Smooth muscle cell (in vitro differentiated cells): ENCODE data around the gene NEURL4. TPM values are rescaled to one million over a fixed set of nuclear protein-coding genes. Genes with fewer than 3 reads are reported as not detected.

Experiments used
- DNase-seq: peaks from one replicate; lab custom pipeline; 2025; ENCODE audit not compliant: unreplicated experiment; lab: John Stamatoyannopoulos, UW
- H2AFZ ChIP-seq: fragments of 200-600 bp; sonication (generic); 2 replicates; pipeline ENCODE4 v1.6.0; 2016; ENCODE audit warnings: antibody characterized with exemption, low read depth, mild to moderate bottlenecking
- H3F3A ChIP-seq: fragments of 200-600 bp; sonication (generic); 2 replicates; pipeline ENCODE4 v1.6.0; 2017; ENCODE audit warnings: antibody characterized with exemption, low read depth
- H3K27ac ChIP-seq: fragments of 200-600 bp; sonication (generic); 2 replicates; pipeline ENCODE4 v1.5.1; 2016; ENCODE audit warnings: low read depth, mild to moderate bottlenecking
- H3K27me3 ChIP-seq: fragments of 200-600 bp; sonication (generic); 2 replicates; pipeline ENCODE4 v1.6.1; 2016; ENCODE audit warnings: low read depth, mild to moderate bottlenecking
- H3K36me3 ChIP-seq: fragments of 200-600 bp; sonication (generic); 2 replicates; pipeline ENCODE4 v1.5.1; 2016; ENCODE audit warnings: low read depth
- H3K4me1 ChIP-seq: fragments of 200-600 bp; sonication (generic); 2 replicates; pipeline ENCODE4 v1.5.1; 2016; ENCODE audit warnings: low read depth
- H3K4me2 ChIP-seq: fragments of 200-600 bp; sonication (generic); 2 replicates; pipeline ENCODE4 v1.6.0; 2016; ENCODE audit warnings: mild to moderate bottlenecking
- H3K4me3 ChIP-seq: fragments of 200-600 bp; sonication (generic); 2 replicates; pipeline ENCODE4 v1.5.1; 2016; ENCODE audit warnings: mild to moderate bottlenecking
- H3K79me2 ChIP-seq: fragments of 200-600 bp; sonication (generic); 2 replicates; pipeline ENCODE4 v1.6.0; 2016; ENCODE audit warnings: low read depth, mild to moderate bottlenecking
- H3K9ac ChIP-seq: fragments of 200-600 bp; sonication (generic); 2 replicates; pipeline ENCODE4 v1.6.0; 2016; ENCODE audit warnings: low read depth
- H3K9me3 ChIP-seq: fragments of 200-600 bp; sonication (generic); replicated peaks from 2 replicates; pipeline ENCODE4 v1.5.1; 2016; ENCODE audit warnings: low read depth
- H4K20me1 ChIP-seq: fragments of 200-600 bp; sonication (generic); 2 replicates; pipeline ENCODE4 v1.6.0; 2016; ENCODE audit warnings: low read depth
- WGBS: methylation state at CpG from one replicate; pipeline ENCODE4 v1.1.7; 2016; ENCODE audit warnings: low lambda C conversion rate; 5-methylcytosine and 5-hydroxymethylcytosine counted together
- polyA plus RNA-seq: library from polyadenylated mRNA; unstranded; fragments of >200 nt; fragmentation: Nextera tagmentation; extraction: Ambion mirVana; gene quantifications from 2 replicates; pipeline ENCODE4 v1.2.1, GENCODE V29; 2016
- total RNA-seq: library from RNA; depleted of rRNA; stranded (reverse); fragments of >200 nt; gene quantifications from 2 replicates; pipeline ENCODE4 v1.2.3, GENCODE V29; 2014
- TF ChIP-seq, protein P1 (sequence below): fragments of 200-600 bp; sonication (generic); IDR thresholded peaks from 2 replicates; pipeline ENCODE4 v1.5.1; 2017; ENCODE audit warnings: borderline replicate concordance, mild to moderate bottlenecking, antibody characterized with exemption; ENCODE audit not compliant: insufficient read depth, poor library complexity, severe bottlenecking

The NEURL4 gene
- total and polyA plus RNA-seq, 2 experiments from 2014 or later: 5.1 to 8.6 TPM

GRCh38 chr17:7348478-7349242, 19.5 kb upstream of the NEURL4 start:
- H3K36me3 ChIP-seq: no peaks in the 10 kb centered on the region
- peak overlapping the region; percentile 97 for H3K4me2 ChIP-seq
- H3K79me2 ChIP-seq: peaks cover 28% of the 10 kb centered on the region
- peaks cover 14% of the 10 kb centered on the region for H3F3A ChIP-seq
- TF ChIP-seq, protein P1, sequence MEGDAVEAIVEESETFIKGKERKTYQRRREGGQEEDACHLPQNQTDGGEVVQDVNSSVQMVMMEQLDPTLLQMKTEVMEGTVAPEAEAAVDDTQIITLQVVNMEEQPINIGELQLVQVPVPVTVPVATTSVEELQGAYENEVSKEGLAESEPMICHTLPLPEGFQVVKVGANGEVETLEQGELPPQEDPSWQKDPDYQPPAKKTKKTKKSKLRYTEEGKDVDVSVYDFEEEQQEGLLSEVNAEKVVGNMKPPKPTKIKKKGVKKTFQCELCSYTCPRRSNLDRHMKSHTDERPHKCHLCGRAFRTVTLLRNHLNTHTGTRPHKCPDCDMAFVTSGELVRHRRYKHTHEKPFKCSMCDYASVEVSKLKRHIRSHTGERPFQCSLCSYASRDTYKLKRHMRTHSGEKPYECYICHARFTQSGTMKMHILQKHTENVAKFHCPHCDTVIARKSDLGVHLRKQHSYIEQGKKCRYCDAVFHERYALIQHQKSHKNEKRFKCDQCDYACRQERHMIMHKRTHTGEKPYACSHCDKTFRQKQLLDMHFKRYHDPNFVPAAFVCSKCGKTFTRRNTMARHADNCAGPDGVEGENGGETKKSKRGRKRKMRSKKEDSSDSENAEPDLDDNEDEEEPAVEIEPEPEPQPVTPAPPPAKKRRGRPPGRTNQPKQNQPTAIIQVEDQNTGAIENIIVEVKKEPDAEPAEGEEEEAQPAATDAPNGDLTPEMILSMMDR: no peak
- peaks cover 23% of the 10 kb centered on the region for H3K4me1 ChIP-seq
- no peak overlapping the region for H3K9ac ChIP-seq
- H3K4me3 ChIP-seq: no peak overlapping the region
- no peaks in the 10 kb centered on the region for H3K27me3 ChIP-seq
- H3K9me3 ChIP-seq: no peaks in the 10 kb centered on the region
- peaks cover 17% of the 10 kb centered on the region for H4K20me1 ChIP-seq
- DNase-seq: no peak
- 95% methylated on average over 18 of the region's 19 CpGs for WGBS
- no peak overlapping the region for H2AFZ ChIP-seq
- H3K27ac ChIP-seq: peak overlapping the region; percentile 100

- H3K4me2 ChIP-seq: no peak overlapping the region
- H3K27ac ChIP-seq: peak overlapping the region; percentile 45
- peaks cover 6% of the 10 kb centered on the region for H3F3A ChIP-seq
- DNase-seq: no peak
- peaks cover 20% of the 10 kb centered on the region for H3K79me2 ChIP-seq
- H3K9me3 ChIP-seq: no peaks in the 10 kb centered on the region
- H3K36me3 ChIP-seq: no peaks in the 10 kb centered on the region
- WGBS: 84% methylated on average over 19 of the region's 19 CpGs
- no peak overlapping the region for H2AFZ ChIP-seq
- TF ChIP-seq, protein P1: no peak
- H3K4me1 ChIP-seq: peaks cover 16% of the 10 kb centered on the region
- H4K20me1 ChIP-seq: peaks cover 15% of the 10 kb centered on the region
- H3K27me3 ChIP-seq: no peaks in the 10 kb centered on the region
- H3K9ac ChIP-seq: no peak overlapping the region
- H3K4me3 ChIP-seq: no peak overlapping the region
These were observed 18.7 kb upstream of the NEURL4 start for GRCh38 chr17:7347630-7348477.

GRCh38 chr17:7346761-7347614, 17.9 kb upstream of the NEURL4 start:
- 89% methylated on average over 16 of the region's 18 CpGs for WGBS
- Histone ChIP-seq H3K4me3 (no peak overlapping the region), H3K79me2 (peaks cover 12% of the 10 kb centered on the region), H3K36me3 (no peaks in the 10 kb centered on the region), H2AFZ (no peak overlapping the region), H3K9me3 (no peaks in the 10 kb centered on the region), H3K4me2 (no peak overlapping the region), H4K20me1 (peaks cover 15% of the 10 kb centered on the region), H3K27me3 (no peaks in the 10 kb centered on the region), H3K9ac (no peak overlapping the region), H3K27ac (no peak overlapping the region), H3F3A (peaks cover 3% of the 10 kb centered on the region), H3K4me1 (peaks cover 11% of the 10 kb centered on the region)
- DNase-seq: no peak
- TF ChIP-seq, protein P1: no peak
